GM23338 (cell line): ENCODE measurements around the gene ISL1.

ENCODE experiments used
- CREB1 ChIP-seq: fragments of 250-450 bp; sonication (Bioruptor Pico); IDR thresholded peaks from 2 replicates; pipeline ENCODE4 v1.5.0; 2020; ENCODE audit warnings: low read depth, mild to moderate bottlenecking, moderate library complexity
- CTCF ChIP-seq, 2 experiments: fragments of 200-600 bp in 1 of 2; sonication (generic) in 1 of 2; conservative IDR thresholded peaks; 2 replicates each; pipeline versions ENCODE4 v1.5.1 to v1.6.1; 2016 to 2017; ENCODE audit warnings: antibody characterized with exemption in 2 of 2, low read depth in 2 of 2, mild to moderate bottlenecking in 2 of 2, moderate library complexity in 1 of 2
- EZH2 ChIP-seq: fragments of 200-600 bp; sonication (generic); IDR thresholded peaks from one replicate; pipeline ENCODE4 v1.8.0; 2017; ENCODE audit warnings: antibody characterized with exemption, mild to moderate bottlenecking, low read depth; ENCODE audit not compliant: unreplicated experiment
- POLR2AphosphoS5 ChIP-seq: IDR thresholded peaks from 2 replicates; pipeline ENCODE4 v1.6.1; 2016; ENCODE audit warnings: antibody characterized with exemption, low read depth
- TF ChIP-seq, protein P1 (sequence below): IDR thresholded peaks from one replicate; pipeline ENCODE4 v1.6.1; 2018; ENCODE audit warnings: antibody characterized with exemption; ENCODE audit not compliant: unreplicated experiment

DNA sequence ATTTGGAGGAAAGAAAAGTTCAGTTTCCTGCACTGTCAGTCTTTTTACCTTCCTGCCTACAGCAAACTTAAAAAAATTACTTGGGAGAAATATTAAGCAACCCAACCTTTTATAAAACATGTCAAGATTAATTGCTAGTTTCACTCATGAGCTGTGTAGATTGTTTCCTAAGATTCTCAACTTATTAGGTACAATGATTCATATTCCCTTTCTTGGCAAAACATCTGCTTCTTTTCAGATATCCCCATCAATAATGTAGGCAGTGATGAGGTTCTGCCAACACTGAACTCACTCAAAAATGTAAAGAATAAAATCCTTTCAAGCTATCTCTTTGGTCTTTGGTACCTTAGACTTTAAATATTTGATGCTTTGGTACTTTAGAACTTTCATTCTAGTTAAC is 56.0 kb downstream of the ISL1 start:
- TF ChIP-seq CTCF (conservative IDR thresholded peaks at IDR 0.05; ENCODE audit: low read depth in 2 of 2) (no peak), CREB1 (CRISPR knock-in tag) (no peak), EZH2 (no peak), POLR2AphosphoS5 (no peak)
- TF ChIP-seq, protein P1, sequence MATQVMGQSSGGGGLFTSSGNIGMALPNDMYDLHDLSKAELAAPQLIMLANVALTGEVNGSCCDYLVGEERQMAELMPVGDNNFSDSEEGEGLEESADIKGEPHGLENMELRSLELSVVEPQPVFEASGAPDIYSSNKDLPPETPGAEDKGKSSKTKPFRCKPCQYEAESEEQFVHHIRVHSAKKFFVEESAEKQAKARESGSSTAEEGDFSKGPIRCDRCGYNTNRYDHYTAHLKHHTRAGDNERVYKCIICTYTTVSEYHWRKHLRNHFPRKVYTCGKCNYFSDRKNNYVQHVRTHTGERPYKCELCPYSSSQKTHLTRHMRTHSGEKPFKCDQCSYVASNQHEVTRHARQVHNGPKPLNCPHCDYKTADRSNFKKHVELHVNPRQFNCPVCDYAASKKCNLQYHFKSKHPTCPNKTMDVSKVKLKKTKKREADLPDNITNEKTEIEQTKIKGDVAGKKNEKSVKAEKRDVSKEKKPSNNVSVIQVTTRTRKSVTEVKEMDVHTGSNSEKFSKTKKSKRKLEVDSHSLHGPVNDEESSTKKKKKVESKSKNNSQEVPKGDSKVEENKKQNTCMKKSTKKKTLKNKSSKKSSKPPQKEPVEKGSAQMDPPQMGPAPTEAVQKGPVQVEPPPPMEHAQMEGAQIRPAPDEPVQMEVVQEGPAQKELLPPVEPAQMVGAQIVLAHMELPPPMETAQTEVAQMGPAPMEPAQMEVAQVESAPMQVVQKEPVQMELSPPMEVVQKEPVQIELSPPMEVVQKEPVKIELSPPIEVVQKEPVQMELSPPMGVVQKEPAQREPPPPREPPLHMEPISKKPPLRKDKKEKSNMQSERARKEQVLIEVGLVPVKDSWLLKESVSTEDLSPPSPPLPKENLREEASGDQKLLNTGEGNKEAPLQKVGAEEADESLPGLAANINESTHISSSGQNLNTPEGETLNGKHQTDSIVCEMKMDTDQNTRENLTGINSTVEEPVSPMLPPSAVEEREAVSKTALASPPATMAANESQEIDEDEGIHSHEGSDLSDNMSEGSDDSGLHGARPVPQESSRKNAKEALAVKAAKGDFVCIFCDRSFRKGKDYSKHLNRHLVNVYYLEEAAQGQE, result no peak
